HepG2 (cell line): Measurements from ENCODE around the gene ANXA2. TPM values are rescaled to one million over a fixed set of nuclear protein-coding genes. Genes with fewer than 3 reads are reported as not detected.

ENCODE experiments used
- ATAC-seq: fragments of 200-7000 bp; cut with Tn5 transposase; 3 replicates; pipeline ENCODE4 v1.9.1; 2020; ENCODE audit warnings: mild to moderate bottlenecking, moderate library complexity
- BruUV-seq: library from RNA; stranded (reverse); fragments of 400-500 nt; replicated peaks from 2 replicates; lab custom pipeline; 2021; lab: Mats Ljungman, UMichigan
- CTCF ChIA-PET: fragments of 300-600 bp; formaldehyde crosslinking; extraction: SDS; loops from one replicate; lab custom pipeline; 2021; ENCODE audit warnings: low total read pairs, inconsistent platforms, low intra/inter-chr PET ratio; lab: Yijun Ruan, JAX
- POLR2A ChIA-PET: fragments of 350-600 bp; sonication (Branson Sonifier 250); formaldehyde crosslinking; loops from one replicate; lab custom pipeline; 2020; ENCODE audit warnings: antibody characterized with exemption, inconsistent platforms; lab: Yijun Ruan, JAX
- DNase-seq: peaks from one replicate; pipeline ENCODE4 v3.0.0-alpha.2; 2015; ENCODE audit warnings: low spot score
- FAIRE-seq: peaks from 3 replicates; lab custom pipeline; 2011; peaks lifted over from hg19 to GRCh38; lab: Jason Lieb, UNC
- H2AFZ ChIP-seq: one replicate; pipeline ENCODE4 v1.6.1; 2011; ENCODE audit warnings: low read length, inconsistent platforms
- H3K27ac ChIP-seq: fragments of 300-600 bp; 3 replicates; pipeline ENCODE4 v1.8.0; 2011; ENCODE audit warnings: mixed run types, mild to moderate bottlenecking, mixed read lengths, low read length, inconsistent platforms; ENCODE audit not compliant: insufficient read depth; ENCODE audit errors: extremely low read length
- H3K27me3 ChIP-seq, 2 experiments: fragments of 200-600 bp in 1 of 2; 2 replicates in 1 of 2; 3 replicates in 1 of 2; pipeline versions ENCODE4 v1.6.0 to v1.8.0; 2011; ENCODE audit warnings: low read length in 2 of 2, mild to moderate bottlenecking in 2 of 2, moderate library complexity in 2 of 2, inconsistent platforms in 1 of 2; ENCODE audit not compliant: insufficient read depth in 2 of 2, control insufficient read depth in 1 of 2
- H3K36me3 ChIP-seq, 2 experiments: fragments of 200-600 bp in 1 of 2; replicated peaks in 1 of 2; 2 replicates in 1 of 2; 3 replicates in 1 of 2; pipeline versions ENCODE4 v1.5.1 to v1.8.0; 2011; ENCODE audit warnings: low read length in 2 of 2, inconsistent platforms in 1 of 2; ENCODE audit not compliant: insufficient read depth in 2 of 2, control insufficient read depth in 1 of 2
- H3K4me1 ChIP-seq: 2 replicates; pipeline ENCODE4 v1.5.1; 2012; ENCODE audit warnings: low read length, inconsistent platforms; ENCODE audit not compliant: insufficient read depth
- H3K4me2 ChIP-seq: 2 replicates; pipeline ENCODE4 v1.6.0; 2011; ENCODE audit warnings: low read depth, low read length, inconsistent platforms
- H3K4me3 ChIP-seq, 3 experiments: fragments of 200-600 bp in 1 of 3; sonication (generic), shearing (Covaris generic) in 1 of 3; replicated peaks in 1 of 3; 2 replicates each; pipeline ENCODE4 v1.5.1; 2011 to 2016; ENCODE audit warnings: low read length in 3 of 3, inconsistent platforms in 2 of 3, low read depth in 2 of 3, mild to moderate bottlenecking in 2 of 3, control low read depth in 1 of 3, mixed read lengths in 1 of 3; ENCODE audit not compliant: insufficient read depth in 1 of 3
- H3K79me2 ChIP-seq: one replicate; pipeline ENCODE4 v1.6.1; 2011; ENCODE audit warnings: low read length, inconsistent platforms; ENCODE audit not compliant: insufficient read depth
- H3K9ac ChIP-seq: 2 replicates; pipeline ENCODE4 v1.6.0; 2011; ENCODE audit warnings: mild to moderate bottlenecking, low read depth, low read length, inconsistent platforms; ENCODE audit not compliant: insufficient read depth
- H3K9me3 ChIP-seq: 2 replicates; pipeline ENCODE4 v1.5.1; 2012; ENCODE audit warnings: mild to moderate bottlenecking, low read length
- H4K20me1 ChIP-seq: 2 replicates; pipeline ENCODE4 v1.6.0; 2011; ENCODE audit warnings: inconsistent platforms, mild to moderate bottlenecking, low read length, moderate library complexity; ENCODE audit not compliant: insufficient read depth
- FOXO1 ChIP-seq: sonication (generic); formaldehyde crosslinking; IDR thresholded peaks from 2 replicates; pipeline ENCODE4 v1.4.0; 2020; ENCODE audit warnings: missing genetic modification reagents
- REST ChIP-seq, 2 experiments: IDR thresholded peaks; 2 replicates each; pipeline ENCODE4 v1.6.1; 2011 to 2012; ENCODE audit warnings: low read length in 2 of 2, borderline replicate concordance in 1 of 2, low read depth in 1 of 2, mild to moderate bottlenecking in 1 of 2, moderate library complexity in 1 of 2
- SP2 ChIP-seq: sonication (generic); formaldehyde crosslinking; IDR thresholded peaks from 2 replicates; pipeline ENCODE4 v1.5.1; 2020; ENCODE audit warnings: mild to moderate bottlenecking, missing genetic modification reagents
- WGBS: methylation state at CpG from one replicate; pipeline ENCODE4 v1.1.6; 2017; ENCODE audit warnings: low lambda C conversion rate; 5-methylcytosine and 5-hydroxymethylcytosine counted together
- in situ Hi-C: cut with HindIII; loops from 2 replicates; pipeline ENCODE4 v1.10.0; 2017; ENCODE audit warnings: low pct_unique_long_range_greater_than_20kb; ENCODE audit not compliant: extremely low pct_ligation_motif_present
- intact Hi-C: fragments of 100-400 bp; cut with micrococcal nuclease; formaldehyde crosslinking; loops from one replicate; pipeline ENCODE4 v1.10.0; 2022; ENCODE audit not compliant: unreplicated experiment
- polyA plus RNA-seq, 8 experiments: library from polyadenylated mRNA; depleted of rRNA in 3 of 8; stranded (reverse) in 7 of 8; unstranded in 1 of 8; fragments of >200 nt; fragmentation: Illumina TruSeq in 4 of 8; extraction: Trizol in 4 of 8; gene quantifications; 2 replicates each; pipeline versions ENCODE4 v1.2.1 to v1.2.3, GENCODE V29; 2011 to 2016; ENCODE audit warnings: low read depth in 4 of 8, missing spikeins in 1 of 8, mixed read lengths in 1 of 8; ENCODE audit not compliant: insufficient read depth in 1 of 8
- total RNA-seq, 5 experiments: library from RNA; depleted of rRNA; stranded (reverse); fragments of >200 nt; fragmentation: Illumina TruSeq; extraction: Trizol; gene quantifications; 2 replicates each; pipeline ENCODE4 v1.2.3, GENCODE V29; 2016; ENCODE audit warnings: low read depth in 1 of 5

Gene ANXA2
- total and polyA plus RNA-seq, 2 of the 13 experiments (the other 11 are each of a cell fraction or from before 2014, with no cell fraction given): 196 to 613 TPM

- intact Hi-C loops: loop anchor here (5.0 kb wide), 2 partner anchors 50 to 70 kb away; no protein-coding TSS in a partner anchor
- Histone ChIP-seq H3K27ac (no peak overlapping the region), H3K36me3 (peaks cover 2 to 4% of the 10 kb centered on the region in 2 experiments; a peak in 3 of 5 replicates)
Measured at GRCh38 chr15:60442763-60443162, 45.0 kb upstream of the ANXA2 start.

More at GRCh38 chr15:60442763-60443162, 45.0 kb upstream of the ANXA2 start:
- Histone ChIP-seq H4K20me1 (no peaks in the 10 kb centered on the region), H3K9me3 (no peaks in the 10 kb centered on the region), H3K79me2 (no peaks in the 10 kb centered on the region), H3K4me3 (no peak overlapping the region), H3K4me2 (no peak overlapping the region), H3K27me3 (no peaks in the 10 kb centered on the region), H3K4me1 (peaks cover 17% of the 10 kb centered on the region), H3K9ac (no peak overlapping the region), H2AFZ (no peak overlapping the region)
- DNase-seq (no peak), FAIRE-seq (no peak), ATAC-seq (no peak)
- in situ Hi-C loops: loop anchor here (5.0 kb wide), 1 partner anchor 80 kb away; no protein-coding TSS in a partner anchor
- no TSS peak for BruUV-seq
- WGBS: 92% methylated on average over 3 of the region's 3 CpGs
- CTCF ChIA-PET: interaction anchor here (2.9 kb wide), 1 partner anchor 83 kb away, joined by 34 read pairs; no protein-coding TSS in a partner anchor
- TF ChIP-seq SP2 (no peak), REST (IDR thresholded peaks at IDR 0.05; ENCODE audit: borderline replicate concordance in 1 of 2, low read depth in 1 of 2, low read length in 2 of 2) (no peak), FOXO1 (CRISPR knock-in tag) (no peak)
- POLR2A ChIA-PET: interaction anchor here (1.0 kb wide), 1 partner anchor 49 kb away, joined by 4 read pairs; no protein-coding TSS in a partner anchor
